ENCODE data around the gene P4HA2.
A peak's percentile ranks its signal among the peaks of the same experiment; 100 is the strongest.

GRCh38 chr5:132272311-132273210, 44.9 kb upstream of the P4HA2 start:
- TF ChIP-seq, protein P1, sequence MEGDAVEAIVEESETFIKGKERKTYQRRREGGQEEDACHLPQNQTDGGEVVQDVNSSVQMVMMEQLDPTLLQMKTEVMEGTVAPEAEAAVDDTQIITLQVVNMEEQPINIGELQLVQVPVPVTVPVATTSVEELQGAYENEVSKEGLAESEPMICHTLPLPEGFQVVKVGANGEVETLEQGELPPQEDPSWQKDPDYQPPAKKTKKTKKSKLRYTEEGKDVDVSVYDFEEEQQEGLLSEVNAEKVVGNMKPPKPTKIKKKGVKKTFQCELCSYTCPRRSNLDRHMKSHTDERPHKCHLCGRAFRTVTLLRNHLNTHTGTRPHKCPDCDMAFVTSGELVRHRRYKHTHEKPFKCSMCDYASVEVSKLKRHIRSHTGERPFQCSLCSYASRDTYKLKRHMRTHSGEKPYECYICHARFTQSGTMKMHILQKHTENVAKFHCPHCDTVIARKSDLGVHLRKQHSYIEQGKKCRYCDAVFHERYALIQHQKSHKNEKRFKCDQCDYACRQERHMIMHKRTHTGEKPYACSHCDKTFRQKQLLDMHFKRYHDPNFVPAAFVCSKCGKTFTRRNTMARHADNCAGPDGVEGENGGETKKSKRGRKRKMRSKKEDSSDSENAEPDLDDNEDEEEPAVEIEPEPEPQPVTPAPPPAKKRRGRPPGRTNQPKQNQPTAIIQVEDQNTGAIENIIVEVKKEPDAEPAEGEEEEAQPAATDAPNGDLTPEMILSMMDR (IDR thresholded peaks at IDR 0.05): peak; percentile 49 to 84 (median 82)
- TF ChIP-seq EP300 (IDR thresholded peaks at IDR 0.05): no peak
- no peak for TF ChIP-seq POLR2A (IDR thresholded peaks at IDR 0.05)
